GM19438 (cell line): ENCODE data around the gene ENG.
A peak's percentile ranks its signal among the peaks of the same experiment; 100 is the strongest.
"Not testable (repeated sequence)": the region's sequence is repeated elsewhere in the genome, so short reads cannot be mapped to it uniquely, and the experiment has no call there.

Source experiments
- ATAC-seq: cut with Tn5 transposase; IDR thresholded peaks from one replicate; pipeline ENCODE4 v1.9.1; 2021; ENCODE audit warnings: low read depth; ENCODE audit not compliant: unreplicated experiment

The ENG gene

GRCh38 chr9:127854184-127854806 lies at the start of gene ENG:
TSS of gene ENG (minus strand) at chr9:127854658. CDS start at chr9:127854355, 303 bp downstream.
- no peak for ATAC-seq

GRCh38 chr9:127903557-127904475 lies 49.4 kb upstream of the ENG start:
- ATAC-seq, result no peak

GRCh38 chr9:127899128-127899943 lies 44.9 kb upstream of the ENG start, which contains the start of gene ST6GALNAC6:
TSS of gene ST6GALNAC6 (minus strand) at chr9:127899603. CDS start at chr9:127897981, 1,622 bp downstream.
- ATAC-seq, result peak; percentile 44

- peak; percentile 5 for ATAC-seq
These were observed 44.1 kb upstream of the ENG start for GRCh38 chr9:127898433-127899127.

- ATAC-seq, result no peak
These were observed 42.8 kb upstream of the ENG start for GRCh38 chr9:127897193-127897692.

GRCh38 chr9:127896395-127897192 lies 42.1 kb upstream of the ENG start:
- no peak for ATAC-seq

GRCh38 chr9:127895811-127896210 lies 41.4 kb upstream of the ENG start:
- ATAC-seq, result no peak

GRCh38 chr9:127893392-127893791 lies 38.9 kb upstream of the ENG start:
- no peak for ATAC-seq

GRCh38 chr9:127892831-127893230 lies 38.4 kb upstream of the ENG start:
- ATAC-seq, result no peak

GRCh38 chr9:127890053-127890452 lies 35.6 kb upstream of the ENG start:
- no peak for ATAC-seq

GRCh38 chr9:127887792-127888191 lies 33.3 kb upstream of the ENG start:
- ATAC-seq, result no peak

- no peak for ATAC-seq
These were observed 32.0 kb upstream of the ENG start for GRCh38 chr9:127886401-127886972.

GRCh38 chr9:127885508-127886281 lies 31.2 kb upstream of the ENG start:
- no peak for ATAC-seq

- no peak for ATAC-seq
These were observed 30.6 kb upstream of the ENG start for GRCh38 chr9:127884976-127885490.

GRCh38 chr9:127884427-127884911 lies 30.0 kb upstream of the ENG start:
- ATAC-seq, result no peak

- no peak for ATAC-seq
These were observed 29.5 kb upstream of the ENG start for GRCh38 chr9:127883959-127884358.

GRCh38 chr9:127881715-127882114 lies 27.3 kb upstream of the ENG start:
- ATAC-seq, result not testable (repeated sequence)

- ATAC-seq, result no peak
These were observed 25.7 kb upstream of the ENG start for GRCh38 chr9:127880143-127880542.
